ENCODE data around the gene THYN1. TPM values are rescaled to one million over a fixed set of nuclear protein-coding genes. Genes with fewer than 3 reads are reported as not detected.

Gene THYN1
- total RNA-seq, 1 experiment from 2014 or later, result 97.0 TPM

DNA sequence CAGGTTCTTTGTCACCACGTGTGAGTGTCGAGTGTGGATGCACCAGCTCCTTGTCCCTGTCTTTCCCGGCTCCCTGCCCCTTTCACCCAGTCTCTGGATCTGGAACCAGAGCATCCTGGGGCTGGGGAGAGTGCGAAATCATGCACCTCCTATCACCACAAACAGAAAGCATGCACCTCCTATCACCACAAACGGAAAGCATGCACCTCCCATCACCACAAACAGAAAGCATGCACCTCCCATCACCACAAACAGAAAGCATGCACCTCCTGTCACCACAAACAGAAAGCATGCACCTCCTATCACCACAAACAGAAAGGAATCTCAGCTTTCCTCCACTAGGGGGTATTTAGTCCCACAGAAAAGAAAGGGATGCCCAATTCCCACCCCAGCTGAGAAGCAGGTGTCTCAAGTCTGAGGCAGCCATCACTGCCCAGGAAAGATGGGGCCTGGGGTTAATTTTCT, 17.1 kb upstream of the THYN1 start:
- H3K23me2 ChIP-seq (ENCODE audit: insufficient read length, low read depth, low read length, poor library complexity, severe bottlenecking), result peaks cover 10% of the 10 kb centered on the region
- no peak overlapping the region for H4K8ac ChIP-seq (replicated peaks; ENCODE audit: insufficient read length, low read depth, low read length)
- Mint-ChIP-seq H3K27me3 (ENCODE audit: low read depth) (peaks cover 1% of the 10 kb centered on the region; the same call in 1 of the 2 replicates), H3K36me3 (ENCODE audit: insufficient read depth in 1 of 3, low read depth in 3 of 3) (peaks cover 0 to 4% (median 1%) of the 10 kb centered on the region in 3 experiments; a peak in 2 of 7 replicates), H3K27ac (no peak overlapping the region), H3K9me3 (no peaks in the 10 kb centered on the region; a peak in 1 of 5 replicates), H3K4me3 (peak overlapping the region; percentile 15 to 27; a peak in 3 of 5 replicates), H3K4me1 (peaks cover 66 to 76% of the 10 kb centered on the region in 2 experiments)
- H2BK120ac ChIP-seq (ENCODE audit: low read depth, low read length, poor library complexity, severe bottlenecking), result no peak overlapping the region
- H3K9me3 ChIP-seq (ENCODE audit: control insufficient read depth, low read depth, low read length), result no peaks in the 10 kb centered on the region
- H3K27ac ChIP-seq (ENCODE audit: insufficient read length, low read depth, low read length), result no peak overlapping the region
- H3K79me2 ChIP-seq (ENCODE audit: insufficient read depth, low read length), result peaks cover 12% of the 10 kb centered on the region; the same call in 1 of the 2 replicates
- no peak overlapping the region for H2AFZ ChIP-seq (ENCODE audit: low read length)
- no peak overlapping the region for H2BK15ac ChIP-seq (ENCODE audit: low read depth, low read length)
- H3K9ac ChIP-seq (ENCODE audit: extremely low read depth, insufficient read length, low read length), result no peak overlapping the region
- peaks cover 20% of the 10 kb centered on the region for H3K4me1 ChIP-seq (ENCODE audit: insufficient read depth, low read length)
- no peak overlapping the region for H3K4ac ChIP-seq (ENCODE audit: low read depth, low read length)
- DNase-seq, result peak; percentile 40
- TF ChIP-seq, protein P1, sequence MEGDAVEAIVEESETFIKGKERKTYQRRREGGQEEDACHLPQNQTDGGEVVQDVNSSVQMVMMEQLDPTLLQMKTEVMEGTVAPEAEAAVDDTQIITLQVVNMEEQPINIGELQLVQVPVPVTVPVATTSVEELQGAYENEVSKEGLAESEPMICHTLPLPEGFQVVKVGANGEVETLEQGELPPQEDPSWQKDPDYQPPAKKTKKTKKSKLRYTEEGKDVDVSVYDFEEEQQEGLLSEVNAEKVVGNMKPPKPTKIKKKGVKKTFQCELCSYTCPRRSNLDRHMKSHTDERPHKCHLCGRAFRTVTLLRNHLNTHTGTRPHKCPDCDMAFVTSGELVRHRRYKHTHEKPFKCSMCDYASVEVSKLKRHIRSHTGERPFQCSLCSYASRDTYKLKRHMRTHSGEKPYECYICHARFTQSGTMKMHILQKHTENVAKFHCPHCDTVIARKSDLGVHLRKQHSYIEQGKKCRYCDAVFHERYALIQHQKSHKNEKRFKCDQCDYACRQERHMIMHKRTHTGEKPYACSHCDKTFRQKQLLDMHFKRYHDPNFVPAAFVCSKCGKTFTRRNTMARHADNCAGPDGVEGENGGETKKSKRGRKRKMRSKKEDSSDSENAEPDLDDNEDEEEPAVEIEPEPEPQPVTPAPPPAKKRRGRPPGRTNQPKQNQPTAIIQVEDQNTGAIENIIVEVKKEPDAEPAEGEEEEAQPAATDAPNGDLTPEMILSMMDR (conservative IDR thresholded peaks at IDR 0.05), result peak; percentile 61
- no peak overlapping the region for H3K56ac ChIP-seq (ENCODE audit: insufficient read length, low read depth, low read length)
- H3T11ph ChIP-seq (ENCODE audit: low read length), result no peak overlapping the region
- no CpG with 5 or more reads among the region's 5 CpGs for WGBS (ENCODE audit: extremely low coverage, insufficient read length, low lambda C conversion rate)
- no peak overlapping the region for H2BK12ac ChIP-seq (ENCODE audit: insufficient read length, low read depth, low read length)
- no peaks in the 10 kb centered on the region for H3K79me1 ChIP-seq (ENCODE audit: insufficient read depth, low read depth, low read length, poor library complexity, severe bottlenecking)
- no peak overlapping the region for H3K18ac ChIP-seq (ENCODE audit: insufficient read length, low read depth, low read length)
- H4K91ac ChIP-seq (ENCODE audit: insufficient read length, low read depth, low read length), result no peak overlapping the region
- no peak overlapping the region for H3K14ac ChIP-seq (ENCODE audit: insufficient read depth, low read length)
- no peak overlapping the region for H2BK20ac ChIP-seq (ENCODE audit: low read depth, low read length, poor library complexity, severe bottlenecking)
- H4K20me1 ChIP-seq (ENCODE audit: control insufficient read depth, insufficient read depth, insufficient read length), result no peaks in the 10 kb centered on the region
- H3K4me2 ChIP-seq (ENCODE audit: insufficient read depth, insufficient read length, low read length), result no peak overlapping the region
- H2BK5ac ChIP-seq (ENCODE audit: insufficient read length, low read length), result no peak overlapping the region
- no peak overlapping the region for H3K23ac ChIP-seq (ENCODE audit: insufficient read length, low read depth, low read length)
- no peak overlapping the region for H2AK5ac ChIP-seq (ENCODE audit: insufficient read length, low read length)
- H4K5ac ChIP-seq (ENCODE audit: insufficient read length, low read depth, low read length), result no peak overlapping the region
- H3K27me3 ChIP-seq (ENCODE audit: insufficient read depth, low read length), result no peaks in the 10 kb centered on the region

All from H9 (cell line).